Neural cell (in vitro differentiated cells): ENCODE results near the gene MT1H. TPM values are rescaled to one million over a fixed set of nuclear protein-coding genes. Genes with fewer than 3 reads are reported as not detected.

Source experiments
- H2AFZ ChIP-seq: fragments of 200-600, 300-800 bp; sonication (generic), shearing (Covaris generic); 2 replicates; pipeline ENCODE4 v1.6.0; 2014; ENCODE audit warnings: low read depth, mild to moderate bottlenecking, antibody characterized with exemption, low read length, moderate library complexity
- H3F3A ChIP-seq: fragments of 200-600 bp; shearing (Covaris generic); 2 replicates; pipeline ENCODE4 v1.6.1; 2016; ENCODE audit warnings: mild to moderate bottlenecking, moderate library complexity, mixed read lengths, antibody characterized with exemption, low read length; ENCODE audit not compliant: insufficient read depth, poor library complexity, severe bottlenecking
- H3K27ac ChIP-seq: fragments of 200-600, 300-800 bp; sonication (generic), shearing (Covaris generic); 2 replicates; pipeline ENCODE4 v1.5.1; 2014; ENCODE audit warnings: mild to moderate bottlenecking, low read length, moderate library complexity
- H3K27me3 ChIP-seq: fragments of 300-800, 200-600 bp; sonication (generic), shearing (Covaris generic); 2 replicates; pipeline ENCODE4 v1.6.0; 2014; ENCODE audit warnings: mild to moderate bottlenecking, low read depth, low read length, moderate library complexity; ENCODE audit not compliant: insufficient read depth
- H3K36me3 ChIP-seq: fragments of 300-800, 200-600 bp; sonication (generic), shearing (Covaris generic); 2 replicates; pipeline ENCODE4 v1.5.1; 2014; ENCODE audit warnings: mild to moderate bottlenecking, antibody characterized with exemption, low read length, moderate library complexity; ENCODE audit not compliant: insufficient read depth
- H3K4me2 ChIP-seq: fragments of 300-800, 200-600 bp; sonication (generic), shearing (Covaris generic); 2 replicates; pipeline ENCODE4 v1.6.0; 2014; ENCODE audit warnings: mild to moderate bottlenecking, low read length
- H3K4me3 ChIP-seq: fragments of 300-800, 200-600 bp; sonication (generic), shearing (Covaris generic); 2 replicates; pipeline ENCODE4 v1.5.1; 2014; ENCODE audit warnings: mild to moderate bottlenecking, low read length, moderate library complexity
- H3K79me2 ChIP-seq: fragments of 200-600 bp; shearing (Covaris generic); replicated peaks from 2 replicates; pipeline ENCODE4 v1.6.0; 2014; ENCODE audit warnings: mild to moderate bottlenecking, low read length, moderate library complexity; ENCODE audit not compliant: insufficient read depth
- H3K9ac ChIP-seq: fragments of 300-800, 200-600 bp; sonication (generic), shearing (Covaris generic); 2 replicates; pipeline ENCODE4 v1.6.1; 2016; ENCODE audit warnings: mild to moderate bottlenecking, low read length, mixed read lengths
- H3K9me2 ChIP-seq: fragments of 200-600 bp; shearing (Covaris generic); 2 replicates; pipeline ENCODE4 v1.6.1; 2016; ENCODE audit warnings: mild to moderate bottlenecking, low read length, mixed read lengths; ENCODE audit not compliant: insufficient read depth
- H3K9me3 ChIP-seq: fragments of 200-600, 300-800 bp; sonication (generic), shearing (Covaris generic); 2 replicates; pipeline ENCODE4 v1.6.1; 2016; ENCODE audit warnings: mild to moderate bottlenecking, mixed run types, low read length, moderate library complexity, mixed read lengths
- H4K20me1 ChIP-seq: fragments of 200-600 bp; shearing (Covaris generic); 2 replicates; pipeline ENCODE4 v1.6.1; 2016; ENCODE audit warnings: mild to moderate bottlenecking, mixed run types; ENCODE audit not compliant: insufficient read depth
- CTCF ChIP-seq: fragments of 450-650 bp; IDR thresholded peaks from 2 replicates; pipeline ENCODE4 v1.5.1; 2014; ENCODE audit warnings: antibody characterized with exemption, mild to moderate bottlenecking, moderate library complexity; ENCODE audit not compliant: poor library complexity, severe bottlenecking
- EP300 ChIP-seq: fragments of 450-650 bp; conservative IDR thresholded peaks from 2 replicates; pipeline ENCODE4 v1.6.1; 2014; ENCODE audit warnings: antibody characterized with exemption, mild to moderate bottlenecking, moderate library complexity; ENCODE audit not compliant: poor library complexity, severe bottlenecking
- EZH2 ChIP-seq: fragments of 200-600, 300-800 bp; shearing (Covaris generic), sonication (generic); IDR thresholded peaks from 2 replicates; pipeline ENCODE4 v1.6.1; 2014; ENCODE audit warnings: antibody characterized with exemption, low read length, borderline replicate concordance, mild to moderate bottlenecking; ENCODE audit not compliant: insufficient read depth, poor library complexity, severe bottlenecking
- MXI1 ChIP-seq: fragments of 450-650 bp; conservative IDR thresholded peaks from 2 replicates; pipeline ENCODE4 v1.6.1; 2014; ENCODE audit warnings: antibody characterized with exemption, mild to moderate bottlenecking; ENCODE audit not compliant: poor library complexity, severe bottlenecking
- POLR2AphosphoS5 ChIP-seq: IDR thresholded peaks from 2 replicates; pipeline ENCODE4 v1.6.1; 2012
- RAD21 ChIP-seq: fragments of 450-650 bp; conservative IDR thresholded peaks from 2 replicates; pipeline ENCODE4 v1.6.1; 2014; ENCODE audit warnings: antibody characterized with exemption, mild to moderate bottlenecking, moderate library complexity
- REST ChIP-seq: IDR thresholded peaks from 2 replicates; pipeline ENCODE4 v1.6.1; 2012; ENCODE audit warnings: borderline replicate concordance
- SMC3 ChIP-seq: fragments of 450-650 bp; conservative IDR thresholded peaks from 2 replicates; pipeline ENCODE4 v1.6.1; 2014; ENCODE audit warnings: antibody characterized with exemption, mild to moderate bottlenecking, moderate library complexity; ENCODE audit not compliant: poor library complexity
- TAF1 ChIP-seq: IDR thresholded peaks from 2 replicates; pipeline ENCODE4 v1.6.1; 2012; ENCODE audit warnings: low read depth
- polyA plus RNA-seq: library from polyadenylated mRNA; depleted of rRNA; stranded (reverse); fragments of >200 nt; gene quantifications from 2 replicates; pipeline ENCODE4 v1.2.3, GENCODE V29; 2014

Gene MT1H
- polyA plus RNA-seq, 1 donor from 2014 or later: not detected

DNA sequence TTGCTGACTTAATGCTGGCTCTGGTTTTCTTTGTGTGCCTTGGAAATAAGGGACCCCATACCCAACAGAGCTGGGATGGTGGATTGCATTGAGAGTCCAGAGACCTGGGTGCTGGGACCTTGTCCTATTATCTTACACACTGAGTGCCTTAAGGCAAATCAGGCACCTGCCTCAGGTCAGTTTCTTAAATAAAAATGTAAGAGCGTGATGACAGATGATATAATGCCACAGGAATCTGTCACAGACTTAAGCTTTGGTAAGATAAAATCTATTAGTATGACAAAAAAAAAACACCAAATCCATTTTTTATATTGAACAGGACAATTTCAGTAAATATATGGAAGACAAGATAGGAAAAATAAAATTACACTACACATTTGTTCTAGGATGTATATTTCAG, 29.5 kb upstream of the MT1H start:
- H2AFZ ChIP-seq: no peak overlapping the region
- H3K4me2 ChIP-seq: no peak overlapping the region
- H3K27ac ChIP-seq: no peak overlapping the region
- TF ChIP-seq EZH2: no peak
- no peak for TF ChIP-seq MXI1
- no peak for TF ChIP-seq EP300
- TF ChIP-seq TAF1: no peak
- no peak for TF ChIP-seq POLR2AphosphoS5
- TF ChIP-seq RAD21: no peak
- no peak for TF ChIP-seq SMC3
- no peak for TF ChIP-seq CTCF
- TF ChIP-seq REST: no peak
- H4K20me1 ChIP-seq: no peaks in the 10 kb centered on the region
- H3K4me3 ChIP-seq: no peak overlapping the region
- H3K36me3 ChIP-seq: no peaks in the 10 kb centered on the region
- H3K79me2 ChIP-seq: no peaks in the 10 kb centered on the region
- no peak overlapping the region for H3K9ac ChIP-seq
- no peaks in the 10 kb centered on the region for H3F3A ChIP-seq
- no peaks in the 10 kb centered on the region for H3K9me3 ChIP-seq
- peaks cover 100% of the 10 kb centered on the region for H3K27me3 ChIP-seq
- no peaks in the 10 kb centered on the region for H3K9me2 ChIP-seq

GRCh38 chr16:56641166-56641565, 28.4 kb upstream of the MT1H start:
- Histone ChIP-seq H3K9me3 (no peaks in the 10 kb centered on the region), H3K27me3 (peaks cover 100% of the 10 kb centered on the region), H3K27ac (no peak overlapping the region)

More at GRCh38 chr16:56641166-56641565, 28.4 kb upstream of the MT1H start:
- no peaks in the 10 kb centered on the region for H3K36me3 ChIP-seq
- H3K4me2 ChIP-seq: no peak overlapping the region
- no peak overlapping the region for H3K4me3 ChIP-seq
- H3F3A ChIP-seq: no peaks in the 10 kb centered on the region
- H3K9me2 ChIP-seq: no peaks in the 10 kb centered on the region
- no peak overlapping the region for H3K9ac ChIP-seq
- H4K20me1 ChIP-seq: no peaks in the 10 kb centered on the region
- TF ChIP-seq CTCF (no peak), EZH2 (no peak), MXI1 (no peak), REST (no peak), EP300 (no peak), SMC3 (no peak), TAF1 (no peak), RAD21 (no peak), POLR2AphosphoS5 (no peak)
- H2AFZ ChIP-seq: no peak overlapping the region
- no peaks in the 10 kb centered on the region for H3K79me2 ChIP-seq
